ENCODE measurements around the gene NELFE. TPM values are rescaled to one million over a fixed set of nuclear protein-coding genes. Genes with fewer than 3 reads are reported as not detected.
"Not testable (repeated sequence)": the region's sequence is repeated elsewhere in the genome, so short reads cannot be mapped to it uniquely, and the experiment has no call there.

NELFE gene
- total and polyA plus RNA-seq, 3 donors from 2014 or later = 181 to 292 (median 219) TPM

- H3K9me3 ChIP-seq; DNase-seq; intact Hi-C loops (cut with DNase I; ENCODE audit: low total_unique reads); H3K4me3 ChIP-seq; H3K27ac ChIP-seq; H3K27me3 ChIP-seq; H3K4me1 ChIP-seq; H3K36me3 ChIP-seq (ENCODE audit: low read depth, missing control alignments): not testable (repeated sequence)
- WGBS, 2 donors = 84% methylated on average over 6 of the region's 6 CpGs; no CpG with 5 or more reads in 1 of the 2 donors
Measured at GRCh38 chr6:31996385-31996784, 37.6 kb upstream of the NELFE start.

GRCh38 chr6:31994421-31994820 lies 35.6 kb upstream of the NELFE start:
- intact Hi-C loops (cut with DNase I; ENCODE audit: low total_unique reads); H3K27me3 ChIP-seq; H3K27ac ChIP-seq; H3K4me3 ChIP-seq; H3K36me3 ChIP-seq (ENCODE audit: low read depth, missing control alignments); H3K4me1 ChIP-seq; H3K9me3 ChIP-seq; DNase-seq: not testable (repeated sequence)
- WGBS, 2 donors = 100% methylated on average over 9 of the region's 14 CpGs; no CpG with 5 or more reads in 1 of the 2 donors

GRCh38 chr6:31989363-31989762 lies 30.6 kb upstream of the NELFE start:
- H3K9me3 ChIP-seq; H3K4me3 ChIP-seq; DNase-seq; H3K36me3 ChIP-seq (ENCODE audit: low read depth, missing control alignments); H3K4me1 ChIP-seq; intact Hi-C loops (cut with DNase I; ENCODE audit: low total_unique reads); H3K27me3 ChIP-seq; H3K27ac ChIP-seq: not testable (repeated sequence)
- no CpG with 5 or more reads among the region's 10 CpGs for WGBS, 2 donors

- DNase-seq; H3K27me3 ChIP-seq; H3K4me1 ChIP-seq; H3K9me3 ChIP-seq; H3K27ac ChIP-seq; H3K4me3 ChIP-seq; H3K36me3 ChIP-seq (ENCODE audit: low read depth, missing control alignments); intact Hi-C loops (cut with DNase I; ENCODE audit: low total_unique reads): not testable (repeated sequence)
- no CpG with 5 or more reads among the region's 7 CpGs for WGBS, 2 donors
Measured at GRCh38 chr6:31981744-31982143, 23.0 kb upstream of the NELFE start, which contains the start of gene C4A. TSS of gene C4A (plus strand) at chr6:31982057. CDS start at chr6:31982108, 51 bp downstream.

GRCh38 chr6:31980998-31981397 lies 22.2 kb upstream of the NELFE start:
- H3K27ac ChIP-seq; H3K36me3 ChIP-seq (ENCODE audit: low read depth, missing control alignments); DNase-seq; H3K4me1 ChIP-seq; H3K27me3 ChIP-seq; H3K4me3 ChIP-seq; H3K9me3 ChIP-seq; intact Hi-C loops (cut with DNase I; ENCODE audit: low total_unique reads): not testable (repeated sequence)
- WGBS, 2 donors = no CpG with 5 or more reads among the region's 5 CpGs

- H3K36me3 ChIP-seq (ENCODE audit: low read depth, missing control alignments); H3K9me3 ChIP-seq; intact Hi-C loops (cut with DNase I; ENCODE audit: low total_unique reads); H3K27me3 ChIP-seq; H3K4me3 ChIP-seq; H3K27ac ChIP-seq; DNase-seq; H3K4me1 ChIP-seq: not testable (repeated sequence)
- WGBS, 2 donors = 88 to 92% methylated on average over 4 to 13 of the region's 13 CpGs
Measured at GRCh38 chr6:31980195-31980876, 21.6 kb upstream of the NELFE start.

GRCh38 chr6:31979238-31979898 lies 20.6 kb upstream of the NELFE start:
- DNase-seq = no peak
- no peaks in the 10 kb centered on the region for H3K36me3 ChIP-seq (ENCODE audit: low read depth, missing control alignments)
- H3K27ac ChIP-seq = no peak overlapping the region
- H3K4me1 ChIP-seq = no peaks in the 10 kb centered on the region
- H3K27me3 ChIP-seq = no peaks in the 10 kb centered on the region
- TF ChIP-seq CTCF (IDR thresholded peaks at IDR 0.05) (no peak), POLR2A (IDR thresholded peaks at IDR 0.05) (no peak)
- H3K9me3 ChIP-seq = no peaks in the 10 kb centered on the region
- no peak overlapping the region for H3K4me3 ChIP-seq
- WGBS, 2 donors = 82% methylated on average over 3 of the region's 3 CpGs
- intact Hi-C loops (cut with DNase I; ENCODE audit: low total_unique reads) = no loop called here

GRCh38 chr6:31978831-31979230 lies 20.1 kb upstream of the NELFE start:
- Histone ChIP-seq H3K27me3 (no peaks in the 10 kb centered on the region), H3K4me1 (no peaks in the 10 kb centered on the region), H3K4me3 (no peak overlapping the region), H3K36me3 (ENCODE audit: low read depth, missing control alignments) (no peaks in the 10 kb centered on the region), H3K9me3 (no peaks in the 10 kb centered on the region), H3K27ac (no peak overlapping the region)
- intact Hi-C loops (cut with DNase I; ENCODE audit: low total_unique reads) = no loop called here
- no peak for DNase-seq
- TF ChIP-seq CTCF (IDR thresholded peaks at IDR 0.05) = no peak
- TF ChIP-seq POLR2A (IDR thresholded peaks at IDR 0.05) = no peak
- WGBS, 2 donors = 94 to 96% methylated on average over 5 of the region's 5 CpGs
